Left ventricle myocardium inferior (tissue), 1 donor: ENCODE measurements around the gene TPPP3. TPM values are rescaled to one million over a fixed set of nuclear protein-coding genes. Genes with fewer than 3 reads are reported as not detected.

Experiments used
- DNase-seq: peaks from one replicate; pipeline ENCODE4 v3.0.0-alpha.2; 2020
- H3K27ac ChIP-seq: fragments of 200-600 bp; replicated peaks from 2 replicates; pipeline ENCODE4 v1.8.0; 2021
- H3K27me3 ChIP-seq: fragments of 200-600 bp; 2 replicates; pipeline ENCODE4 v1.8.0; 2021; ENCODE audit warnings: low read depth
- H3K36me3 ChIP-seq: fragments of 200-600 bp; 2 replicates; pipeline ENCODE4 v1.8.0; 2021
- H3K4me1 ChIP-seq: fragments of 200-600 bp; 2 replicates; pipeline ENCODE4 v1.8.0; 2021
- H3K4me3 ChIP-seq: fragments of 200-600 bp; 2 replicates; pipeline ENCODE4 v1.8.0; 2021; ENCODE audit warnings: mild to moderate bottlenecking, moderate library complexity
- H3K9me3 ChIP-seq: fragments of 200-600 bp; replicated peaks from 2 replicates; pipeline ENCODE4 v1.8.0; 2021
- intact Hi-C: fragments of 100-400 bp; cut with micrococcal nuclease; formaldehyde crosslinking; loops from one replicate; pipeline ENCODE4 v1.11.0; 2022
- total RNA-seq: library from RNA; stranded (reverse); fragmentation: NEBNext Ultra II Directional; extraction: Animal tissue kit (Norgen Biotek cat#: 25700); gene quantifications from one replicate; pipeline ENCODE4 v1.2.1, GENCODE V29; 2021
- TF ChIP-seq, protein P1 (sequence below): fragments of 200-600 bp; IDR thresholded peaks from 2 replicates; pipeline ENCODE4 v1.8.0; 2021; ENCODE audit warnings: antibody characterized with exemption, mild to moderate bottlenecking, borderline replicate concordance
- donor health status: DM: no; HTN: yes; CAD: no; lungs with severe emphysema.

TPPP3 gene
- total RNA-seq, 1 donor from 2014 or later, result 15.5 TPM

DNA sequence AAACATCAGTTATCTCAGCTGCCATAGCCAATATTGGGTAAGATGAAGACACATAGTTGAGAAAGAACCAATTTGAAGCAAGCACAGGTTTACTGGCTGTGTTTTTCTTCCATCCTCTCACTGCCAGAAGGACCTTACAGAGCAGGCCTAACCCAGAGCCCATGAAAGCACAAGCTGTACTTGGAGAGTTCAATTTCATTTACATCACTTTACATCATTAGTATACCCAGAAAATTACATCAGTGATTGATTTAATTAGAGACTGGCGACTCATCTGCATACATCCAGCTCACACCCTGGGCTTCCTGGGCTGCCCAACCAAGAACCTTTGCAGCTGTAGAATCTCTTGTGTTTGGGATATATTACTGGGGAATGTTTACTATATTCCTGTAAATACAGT is 43.0 kb downstream of the TPPP3 start:
- Histone ChIP-seq H3K36me3 (no peaks in the 10 kb centered on the region), H3K4me1 (peaks cover 5% of the 10 kb centered on the region), H3K27ac (no peak overlapping the region), H3K27me3 (peaks cover 3% of the 10 kb centered on the region), H3K4me3 (no peak overlapping the region), H3K9me3 (no peaks in the 10 kb centered on the region)
- no peak for DNase-seq
- TF ChIP-seq, protein P1, sequence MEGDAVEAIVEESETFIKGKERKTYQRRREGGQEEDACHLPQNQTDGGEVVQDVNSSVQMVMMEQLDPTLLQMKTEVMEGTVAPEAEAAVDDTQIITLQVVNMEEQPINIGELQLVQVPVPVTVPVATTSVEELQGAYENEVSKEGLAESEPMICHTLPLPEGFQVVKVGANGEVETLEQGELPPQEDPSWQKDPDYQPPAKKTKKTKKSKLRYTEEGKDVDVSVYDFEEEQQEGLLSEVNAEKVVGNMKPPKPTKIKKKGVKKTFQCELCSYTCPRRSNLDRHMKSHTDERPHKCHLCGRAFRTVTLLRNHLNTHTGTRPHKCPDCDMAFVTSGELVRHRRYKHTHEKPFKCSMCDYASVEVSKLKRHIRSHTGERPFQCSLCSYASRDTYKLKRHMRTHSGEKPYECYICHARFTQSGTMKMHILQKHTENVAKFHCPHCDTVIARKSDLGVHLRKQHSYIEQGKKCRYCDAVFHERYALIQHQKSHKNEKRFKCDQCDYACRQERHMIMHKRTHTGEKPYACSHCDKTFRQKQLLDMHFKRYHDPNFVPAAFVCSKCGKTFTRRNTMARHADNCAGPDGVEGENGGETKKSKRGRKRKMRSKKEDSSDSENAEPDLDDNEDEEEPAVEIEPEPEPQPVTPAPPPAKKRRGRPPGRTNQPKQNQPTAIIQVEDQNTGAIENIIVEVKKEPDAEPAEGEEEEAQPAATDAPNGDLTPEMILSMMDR, result no peak
- intact Hi-C loops, result no loop called here

DNA sequence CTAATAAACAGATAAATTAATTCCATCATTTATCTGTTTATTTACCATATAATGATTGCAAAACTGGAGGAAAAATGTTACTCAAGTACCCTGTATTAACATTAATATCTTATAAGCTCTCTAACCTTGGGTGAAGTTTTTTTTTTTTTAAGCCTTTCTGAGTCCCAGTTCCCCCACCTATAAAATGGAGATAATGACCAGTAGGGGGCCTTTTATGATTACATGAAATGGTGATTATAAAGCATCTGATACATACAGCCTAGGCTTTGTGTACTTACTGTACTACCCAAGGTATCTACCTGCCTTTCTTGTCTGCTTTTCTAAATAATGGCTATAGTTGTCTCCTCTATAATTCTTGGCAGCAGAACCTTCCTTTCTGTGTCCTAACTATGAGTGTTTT is 44.1 kb downstream of the TPPP3 start:
- H3K4me1 ChIP-seq, result peaks cover 6% of the 10 kb centered on the region
- intact Hi-C loops, result no loop called here
- no peak for DNase-seq
- no peaks in the 10 kb centered on the region for H3K9me3 ChIP-seq
- no peak overlapping the region for H3K4me3 ChIP-seq
- H3K36me3 ChIP-seq, result no peaks in the 10 kb centered on the region
- TF ChIP-seq, protein P1, result peak; percentile 53
- H3K27me3 ChIP-seq, result peaks cover 3% of the 10 kb centered on the region
- H3K27ac ChIP-seq, result no peak overlapping the region

DNA sequence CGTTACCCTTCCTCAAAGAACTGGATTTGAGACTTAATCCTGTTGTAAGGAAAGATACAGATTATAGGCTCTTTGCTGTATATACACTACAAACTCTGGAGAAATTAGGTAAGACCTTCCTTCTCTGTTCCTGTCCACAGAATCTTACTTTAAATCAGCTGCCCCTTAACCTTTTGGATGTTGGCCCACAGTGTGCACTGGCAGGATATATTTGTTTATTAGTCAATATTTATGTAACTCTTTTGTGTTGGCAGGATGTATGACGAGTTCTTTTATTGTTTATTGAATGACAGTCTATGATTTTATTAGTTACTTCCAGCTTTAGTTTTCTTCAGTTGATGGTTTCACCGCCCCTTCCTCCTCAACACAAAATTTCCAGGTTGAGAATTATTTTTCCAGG is 47.0 kb downstream of the TPPP3 start:
- no peak overlapping the region for H3K27ac ChIP-seq
- TF ChIP-seq, protein P1, result no peak
- no peak for DNase-seq
- peaks cover 6% of the 10 kb centered on the region for H3K4me1 ChIP-seq
- no peak overlapping the region for H3K4me3 ChIP-seq
- H3K9me3 ChIP-seq, result no peaks in the 10 kb centered on the region
- no peaks in the 10 kb centered on the region for H3K36me3 ChIP-seq
- intact Hi-C loops, result no loop called here
- no peaks in the 10 kb centered on the region for H3K27me3 ChIP-seq

DNA sequence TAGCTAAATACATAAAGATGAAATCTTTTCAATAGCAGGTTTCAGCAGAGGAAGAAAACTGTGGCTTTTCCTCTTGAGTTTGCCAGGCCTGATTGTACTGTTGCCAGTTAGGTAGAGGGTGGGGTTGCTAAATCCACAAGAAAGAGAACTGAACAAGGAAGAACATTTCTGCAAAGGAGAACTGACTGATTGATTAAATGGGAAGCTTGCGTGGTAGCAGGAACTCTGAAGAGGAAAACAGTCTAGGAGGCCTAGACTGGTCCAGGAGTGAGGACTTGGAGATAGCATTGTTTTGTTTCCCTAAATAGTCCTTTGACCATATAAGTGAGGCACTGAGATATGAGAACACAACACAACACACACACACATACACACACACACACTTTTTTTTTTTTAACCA is 47.9 kb downstream of the TPPP3 start:
- Histone ChIP-seq H3K27ac (no peak overlapping the region), H3K36me3 (no peaks in the 10 kb centered on the region), H3K9me3 (no peaks in the 10 kb centered on the region), H3K4me3 (no peak overlapping the region), H3K4me1 (peaks cover 6% of the 10 kb centered on the region), H3K27me3 (no peaks in the 10 kb centered on the region)
- intact Hi-C loops, result no loop called here
- TF ChIP-seq, protein P1, result no peak
- DNase-seq, result no peak

DNA sequence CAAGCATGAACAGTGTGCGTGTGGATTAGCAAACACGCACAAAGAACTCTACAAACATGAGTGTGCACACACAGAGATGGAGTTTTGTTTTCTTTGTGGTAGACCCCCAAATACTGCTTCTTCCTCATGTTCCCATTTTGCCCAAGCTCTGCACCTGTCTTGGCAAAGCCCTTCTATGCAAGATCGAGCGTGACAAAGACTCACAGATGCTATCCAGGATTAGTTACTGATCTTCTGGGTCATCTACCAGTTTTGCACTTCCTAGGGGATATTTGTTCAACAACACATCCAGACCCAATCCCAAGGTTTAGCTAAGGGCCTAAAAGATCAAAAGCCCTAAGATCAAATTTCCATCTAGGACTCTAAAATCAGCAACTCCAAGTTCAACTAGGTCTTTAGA is 50.7 kb downstream of the TPPP3 start:
- no peaks in the 10 kb centered on the region for H3K27me3 ChIP-seq
- H3K4me3 ChIP-seq, result no peak overlapping the region
- no peaks in the 10 kb centered on the region for H3K9me3 ChIP-seq
- H3K36me3 ChIP-seq, result no peaks in the 10 kb centered on the region
- TF ChIP-seq, protein P1, result no peak
- no peak overlapping the region for H3K27ac ChIP-seq
- peaks cover 6% of the 10 kb centered on the region for H3K4me1 ChIP-seq
- no peak for DNase-seq
- intact Hi-C loops, result no loop called here

DNA sequence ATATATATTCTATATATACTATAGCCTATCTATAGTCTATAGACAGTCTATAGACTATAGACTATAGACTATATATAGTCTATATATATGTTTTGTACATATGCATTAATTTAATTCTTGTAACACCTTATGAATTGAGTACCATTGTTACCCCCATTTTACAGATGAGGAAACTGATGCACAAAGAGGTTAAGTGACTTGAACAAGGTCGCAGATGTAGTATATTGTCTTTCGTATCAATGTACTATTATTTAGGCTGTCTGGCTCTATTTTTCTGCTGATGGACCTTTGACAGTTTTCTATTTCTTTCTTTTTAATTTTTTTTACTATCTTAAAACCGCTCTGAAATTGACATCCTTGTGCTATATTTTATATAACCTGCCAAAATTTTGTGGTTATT is 52.0 kb downstream of the TPPP3 start:
- Histone ChIP-seq H3K27me3 (no peaks in the 10 kb centered on the region), H3K9me3 (no peaks in the 10 kb centered on the region), H3K4me1 (peaks cover 6% of the 10 kb centered on the region), H3K4me3 (no peak overlapping the region), H3K27ac (no peak overlapping the region), H3K36me3 (no peaks in the 10 kb centered on the region)
- intact Hi-C loops, result no loop called here
- no peak for DNase-seq
- TF ChIP-seq, protein P1, result no peak
